ENCODE data around the gene LTBP3. TPM values are rescaled to one million over a fixed set of nuclear protein-coding genes. Genes with fewer than 3 reads are reported as not detected.

LTBP3 gene
- total RNA-seq, 1 donor from 2014 or later, result 25.0 TPM

DNA sequence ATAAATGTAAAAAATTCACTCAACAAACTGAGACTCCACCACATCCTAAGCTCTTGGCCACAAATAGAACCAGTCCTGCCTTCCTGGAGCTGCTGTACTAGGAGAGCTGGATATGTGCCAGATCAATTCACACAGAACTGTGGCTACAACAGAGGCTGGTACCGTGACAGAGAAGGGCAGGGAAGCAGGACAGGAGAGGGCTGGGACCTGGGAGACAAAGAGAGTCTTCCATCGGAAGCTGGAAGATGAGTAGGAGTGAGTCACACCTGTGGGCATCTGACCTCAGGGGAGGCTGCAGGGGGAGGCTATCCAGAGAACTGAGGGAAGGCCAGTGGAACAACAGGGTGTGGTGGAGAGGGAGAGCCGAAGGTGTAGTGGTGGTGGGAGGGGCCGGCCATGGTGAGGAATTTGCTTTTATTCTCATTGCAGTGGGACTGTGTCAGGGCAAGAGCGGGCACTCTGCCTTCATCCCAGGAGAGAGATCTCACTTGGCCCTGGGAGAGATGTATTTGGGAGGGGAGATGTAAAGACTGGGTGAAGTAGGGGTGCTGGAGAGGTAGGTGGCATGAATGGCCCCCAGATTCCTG, 1.9 kb upstream of the LTBP3 start:
- no peak for ATAC-seq (ENCODE audit: low read depth)
- DNase-seq, result no peak
- ChIA-PET CTCF (interaction anchor here (0.9 to 1.2 kb wide), 2 partner anchors 13 to 20 kb away, joined by 3 read pairs; no protein-coding TSS in a partner anchor), POLR2A (interaction anchor here (0.8 to 2.2 kb wide), 7 partner anchors 10 to 78 kb away, joined by 3 to 13 read pairs (median 4); partner anchors contain the start of genes EHBP1L1 and ZNRD2)
- H3K27ac Mint-ChIP-seq, result no peak overlapping the region
- H3K4me1 Mint-ChIP-seq, result peaks cover 24% of the 10 kb centered on the region
- H3K36me3 Mint-ChIP-seq (ENCODE audit: low read depth), result no peaks in the 10 kb centered on the region
- intact Hi-C loops (cut with micrococcal nuclease), result loop anchor here (2.0 kb wide), 1 partner anchor 19 kb away; no protein-coding TSS in a partner anchor
- no peak overlapping the region for H3K4me3 Mint-ChIP-seq
- TF ChIP-seq, protein P1, sequence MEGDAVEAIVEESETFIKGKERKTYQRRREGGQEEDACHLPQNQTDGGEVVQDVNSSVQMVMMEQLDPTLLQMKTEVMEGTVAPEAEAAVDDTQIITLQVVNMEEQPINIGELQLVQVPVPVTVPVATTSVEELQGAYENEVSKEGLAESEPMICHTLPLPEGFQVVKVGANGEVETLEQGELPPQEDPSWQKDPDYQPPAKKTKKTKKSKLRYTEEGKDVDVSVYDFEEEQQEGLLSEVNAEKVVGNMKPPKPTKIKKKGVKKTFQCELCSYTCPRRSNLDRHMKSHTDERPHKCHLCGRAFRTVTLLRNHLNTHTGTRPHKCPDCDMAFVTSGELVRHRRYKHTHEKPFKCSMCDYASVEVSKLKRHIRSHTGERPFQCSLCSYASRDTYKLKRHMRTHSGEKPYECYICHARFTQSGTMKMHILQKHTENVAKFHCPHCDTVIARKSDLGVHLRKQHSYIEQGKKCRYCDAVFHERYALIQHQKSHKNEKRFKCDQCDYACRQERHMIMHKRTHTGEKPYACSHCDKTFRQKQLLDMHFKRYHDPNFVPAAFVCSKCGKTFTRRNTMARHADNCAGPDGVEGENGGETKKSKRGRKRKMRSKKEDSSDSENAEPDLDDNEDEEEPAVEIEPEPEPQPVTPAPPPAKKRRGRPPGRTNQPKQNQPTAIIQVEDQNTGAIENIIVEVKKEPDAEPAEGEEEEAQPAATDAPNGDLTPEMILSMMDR (IDR thresholded peaks at IDR 0.05), result no peak
- peaks cover 4% of the 10 kb centered on the region for H3K27me3 Mint-ChIP-seq
- no peaks in the 10 kb centered on the region for H3K9me3 Mint-ChIP-seq

- TF ChIP-seq, protein P1 (IDR thresholded peaks at IDR 0.05), result no peak
- no peak overlapping the region for H3K27ac Mint-ChIP-seq
- H3K9me3 Mint-ChIP-seq, result no peaks in the 10 kb centered on the region
- peaks cover 4% of the 10 kb centered on the region for H3K27me3 Mint-ChIP-seq
- CTCF ChIA-PET, result interaction anchor here (0.7 to 1.6 kb wide), 4 partner anchors 11 to 20 kb away, joined by 3 to 4 read pairs (median 3); partner anchors contain the start of gene ZNRD2
- H3K4me1 Mint-ChIP-seq, result peaks cover 26% of the 10 kb centered on the region
- no peak for ATAC-seq (ENCODE audit: low read depth)
- POLR2A ChIA-PET, result interaction anchor here (0.8 to 2.1 kb wide), 7 partner anchors 11 to 78 kb away, joined by 3 to 13 read pairs (median 5); partner anchors contain the start of genes EHBP1L1 and ZNRD2
- intact Hi-C loops (cut with micrococcal nuclease), result loop anchor here (2.0 kb wide), 1 partner anchor 19 kb away; no protein-coding TSS in a partner anchor
- H3K4me3 Mint-ChIP-seq, result peak overlapping the region; percentile 32
- no peaks in the 10 kb centered on the region for H3K36me3 Mint-ChIP-seq (ENCODE audit: low read depth)
- no peak for DNase-seq
Measured at GRCh38 chr11:65559535-65559934, 1.4 kb upstream of the LTBP3 start.

- peaks cover 30% of the 10 kb centered on the region for H3K4me1 Mint-ChIP-seq
- no peaks in the 10 kb centered on the region for H3K36me3 Mint-ChIP-seq (ENCODE audit: low read depth)
- DNase-seq (no peak), ATAC-seq (ENCODE audit: low read depth) (no peak)
- H3K9me3 Mint-ChIP-seq, result no peaks in the 10 kb centered on the region
- peak overlapping the region; percentile 56 for H3K4me3 Mint-ChIP-seq
- TF ChIP-seq, protein P1 (IDR thresholded peaks at IDR 0.05), result no peak
- ChIA-PET POLR2A (interaction anchor here (0.6 to 2.1 kb wide), 6 partner anchors 12 to 1287 kb away, joined by 3 to 10 read pairs (median 5); partner anchors contain the start of genes EHBP1L1 and ZNRD2), CTCF (interaction anchor here (0.7 to 1.6 kb wide), 3 partner anchors 11 to 19 kb away, joined by 3 to 4 read pairs (median 3); partner anchors contain the start of gene ZNRD2)
- peaks cover 4% of the 10 kb centered on the region for H3K27me3 Mint-ChIP-seq
- no peak overlapping the region for H3K27ac Mint-ChIP-seq
- intact Hi-C loops (cut with micrococcal nuclease), result loop anchor here (1.0 to 2.0 kb wide), 3 partner anchors 11 to 18 kb away; partner anchors contain the start of gene ZNRD2
Measured at GRCh38 chr11:65558930-65559509, 861 bp upstream of the LTBP3 start.

DNA sequence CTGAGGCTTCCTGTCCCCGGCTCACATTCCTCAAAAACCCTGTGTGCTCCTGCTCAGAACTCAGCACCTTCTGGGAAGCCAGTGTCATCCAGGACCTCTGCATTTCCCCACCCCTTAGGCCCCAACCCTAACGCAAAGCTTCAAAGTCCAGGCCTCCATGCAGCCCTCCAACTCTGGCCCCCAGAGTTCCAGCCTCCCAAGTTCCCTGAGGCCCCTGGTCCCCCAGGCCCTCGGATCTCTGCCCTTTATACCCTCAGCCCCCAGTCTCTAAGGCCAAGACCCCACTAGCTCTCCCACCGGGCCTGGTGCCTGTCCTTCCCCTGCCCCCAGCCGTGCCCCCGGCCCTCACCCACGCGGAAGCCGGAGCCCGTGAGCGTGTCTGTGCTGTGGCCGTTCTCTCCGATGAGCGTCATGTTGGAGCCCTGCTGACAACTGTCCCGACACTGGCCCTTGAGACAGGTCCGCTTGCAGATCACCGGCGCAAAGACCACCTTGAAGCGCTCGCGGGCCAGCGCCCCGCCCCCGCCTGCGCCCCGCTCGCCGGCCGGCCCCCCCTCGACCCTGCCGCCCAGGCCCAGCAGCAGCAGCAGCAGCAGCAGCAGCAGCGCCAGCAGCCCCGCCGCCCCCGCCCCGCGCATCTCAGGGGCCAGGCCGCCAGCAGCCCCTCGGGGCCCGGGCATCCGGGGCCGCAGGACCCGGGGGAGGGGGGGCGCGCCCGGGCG, 718 bp downstream of the LTBP3 start:
- no peaks in the 10 kb centered on the region for H3K9me3 Mint-ChIP-seq
- TF ChIP-seq, protein P1 (IDR thresholded peaks at IDR 0.05), result no peak
- H3K27me3 Mint-ChIP-seq, result peaks cover 4% of the 10 kb centered on the region
- ChIA-PET CTCF (interaction anchor here (1.4 kb wide), 1 partner anchor 16 kb away, joined by 3 read pairs; no protein-coding TSS in a partner anchor), POLR2A (interaction anchor here (0.8 to 1.9 kb wide), 5 partner anchors 9 to 21 kb away, joined by 3 to 7 read pairs (median 3); partner anchors contain the start of gene ZNRD2)
- no peaks in the 10 kb centered on the region for H3K36me3 Mint-ChIP-seq (ENCODE audit: low read depth)
- peak overlapping the region; percentile 72 for H3K27ac Mint-ChIP-seq
- peak overlapping the region; percentile 79 for H3K4me3 Mint-ChIP-seq
- no peak for DNase-seq
- intact Hi-C loops (cut with micrococcal nuclease), result loop anchor here (1.0 to 2.0 kb wide), 3 partner anchors 11 to 17 kb away; partner anchors contain the start of gene ZNRD2
- peaks cover 33% of the 10 kb centered on the region for H3K4me1 Mint-ChIP-seq
- ATAC-seq (ENCODE audit: low read depth), result peak; percentile 36

Measured in activated B cell treated with CpG ODN at 0.5 μM for 24 hours (primary cell).